ENCODE measurements around the gene KCNK16. TPM values are rescaled to one million over a fixed set of nuclear protein-coding genes. Genes with fewer than 3 reads are reported as not detected.

Gene KCNK16
- total RNA-seq, 1 donor: not detected

GRCh38 chr6:39302669-39303424 is 19.7 kb downstream of the KCNK16 start:
- DNase-seq (ENCODE audit: low read depth): peak; percentile 52
- no peak overlapping the region for H3K4me3 ChIP-seq (ENCODE audit: low read depth, low read length)

GRCh38 chr6:39302011-39302410 is 20.5 kb downstream of the KCNK16 start:
- H3K4me3 ChIP-seq (ENCODE audit: low read depth, low read length): no peak overlapping the region
- no peak for DNase-seq (ENCODE audit: low read depth)
- no peak for TF ChIP-seq CTCF (IDR thresholded peaks at IDR 0.05; ENCODE audit: insufficient read depth, low read depth, low read length)

More at GRCh38 chr6:39302669-39303424, 19.7 kb downstream of the KCNK16 start:
- peak; percentile 80 for TF ChIP-seq CTCF (IDR thresholded peaks at IDR 0.05; ENCODE audit: insufficient read depth, low read depth, low read length)

GRCh38 chr6:39301606-39302005 is 20.9 kb downstream of the KCNK16 start:
- peak; percentile 30 for TF ChIP-seq CTCF (IDR thresholded peaks at IDR 0.05; ENCODE audit: insufficient read depth, low read depth, low read length)
- no peak for DNase-seq (ENCODE audit: low read depth)
- no peak overlapping the region for H3K4me3 ChIP-seq (ENCODE audit: low read depth, low read length)

- no peak for DNase-seq (ENCODE audit: low read depth)
- TF ChIP-seq CTCF (IDR thresholded peaks at IDR 0.05; ENCODE audit: insufficient read depth, low read depth, low read length): no peak
- no peak overlapping the region for H3K4me3 ChIP-seq (ENCODE audit: low read depth, low read length)
Observed at GRCh38 chr6:39300739-39301138, 21.8 kb downstream of the KCNK16 start.

GRCh38 chr6:39298061-39298460 is 24.4 kb downstream of the KCNK16 start:
- no peak for TF ChIP-seq CTCF (IDR thresholded peaks at IDR 0.05; ENCODE audit: insufficient read depth, low read depth, low read length)
- no peak overlapping the region for H3K4me3 ChIP-seq (ENCODE audit: low read depth, low read length)
- no peak for DNase-seq (ENCODE audit: low read depth)

GRCh38 chr6:39296745-39297640 is 25.5 kb downstream of the KCNK16 start:
- no peak for TF ChIP-seq CTCF (IDR thresholded peaks at IDR 0.05; ENCODE audit: insufficient read depth, low read depth, low read length)
- DNase-seq (ENCODE audit: low read depth): no peak

More at GRCh38 chr6:39296745-39297640, 25.5 kb downstream of the KCNK16 start:
- no peak overlapping the region for H3K4me3 ChIP-seq (ENCODE audit: low read depth, low read length)

Measured in fibroblast of villous mesenchyme (primary cell).